SK-N-SH treated with all-trans-retinoic acid at 6 μM for 48 hours (cell line): ENCODE results near the gene AMZ1.

Experiments used
- ATAC-seq: fragments of 200-7000 bp; cut with Tn5 transposase; 3 replicates; pipeline ENCODE4 v1.9.1; 2020; ENCODE audit warnings: mild to moderate bottlenecking, moderate library complexity
- ARNTL ChIP-seq: fragments of 450-650 bp; formaldehyde crosslinking; IDR thresholded peaks from 2 replicates; pipeline ENCODE4 v1.5.0; 2020; ENCODE audit warnings: low read depth, mild to moderate bottlenecking, moderate library complexity, borderline replicate concordance
- BACH2 ChIP-seq: fragments of 250-450 bp; sonication (Bioruptor Pico); IDR thresholded peaks from 2 replicates; pipeline ENCODE4 v1.9.0; 2021; ENCODE audit warnings: mild to moderate bottlenecking, borderline replicate concordance
- CSDC2 ChIP-seq: fragments of 250-450 bp; sonication (Bioruptor Pico); IDR thresholded peaks from 2 replicates; pipeline ENCODE4 v1.5.0; 2020; ENCODE audit warnings: mild to moderate bottlenecking, moderate library complexity
- ESRRG ChIP-seq: fragments of 250-450 bp; sonication (Bioruptor Pico); IDR thresholded peaks from 2 replicates; pipeline ENCODE4 v1.6.1; 2021; ENCODE audit warnings: mild to moderate bottlenecking
- ISL1 ChIP-seq: fragments of 250-450 bp; sonication (Bioruptor Pico); IDR thresholded peaks from 2 replicates; pipeline ENCODE4 v2.1.2; 2022; ENCODE audit warnings: mild to moderate bottlenecking, moderate library complexity
- OSR1 ChIP-seq: fragments of 250-450 bp; sonication (Bioruptor Pico); IDR thresholded peaks from 2 replicates; pipeline ENCODE4 v1.8.0; 2022; ENCODE audit warnings: moderate library complexity, mild to moderate bottlenecking, inconsistent platforms
- RARB ChIP-seq: fragments of 250-450 bp; sonication (Bioruptor Pico); IDR thresholded peaks from 2 replicates; pipeline ENCODE4 v1.8.0; 2021; ENCODE audit warnings: mild to moderate bottlenecking, moderate library complexity
- SNAI2 ChIP-seq: fragments of 250-450 bp; sonication (Bioruptor Pico); IDR thresholded peaks from 2 replicates; pipeline ENCODE4 v1.5.0; 2020; ENCODE audit warnings: mild to moderate bottlenecking, moderate library complexity
- TOX ChIP-seq: fragments of 250-450 bp; sonication (Bioruptor Pico); IDR thresholded peaks from 2 replicates; pipeline ENCODE4 v1.8.0; 2021; ENCODE audit warnings: mild to moderate bottlenecking, moderate library complexity, borderline replicate concordance
- ZC3H10 ChIP-seq: fragments of 250-450 bp; sonication (Bioruptor Pico); IDR thresholded peaks from 2 replicates; pipeline ENCODE4 v1.5.1; 2021; ENCODE audit warnings: mild to moderate bottlenecking, moderate library complexity
- ZFP3 ChIP-seq: fragments of 250-450 bp; sonication (Bioruptor Pico); IDR thresholded peaks from 2 replicates; pipeline ENCODE4 v1.5.0; 2020; ENCODE audit warnings: mild to moderate bottlenecking, moderate library complexity
- ZFP30 ChIP-seq: fragments of 450-650 bp; formaldehyde crosslinking; IDR thresholded peaks from 2 replicates; pipeline ENCODE4 v1.5.0; 2022; ENCODE audit warnings: mild to moderate bottlenecking, moderate library complexity
- ZNF565 ChIP-seq: fragments of 450-650 bp; formaldehyde crosslinking; conservative IDR thresholded peaks from 2 replicates; pipeline ENCODE4 v1.5.0; 2020; ENCODE audit warnings: low read depth, mild to moderate bottlenecking, moderate library complexity
- ZNF70 ChIP-seq: fragments of 450-650 bp; formaldehyde crosslinking; IDR thresholded peaks from 2 replicates; pipeline ENCODE4 v1.5.0; 2020; ENCODE audit warnings: mild to moderate bottlenecking, moderate library complexity
- ZNF8 ChIP-seq: fragments of 450-650 bp; formaldehyde crosslinking; IDR thresholded peaks from 2 replicates; pipeline ENCODE4 v1.5.0; 2020; ENCODE audit warnings: mild to moderate bottlenecking, moderate library complexity
- TF ChIP-seq, protein P1 (sequence below): fragments of 250-450 bp; sonication (Bioruptor Pico); IDR thresholded peaks from 2 replicates; pipeline ENCODE4 v1.5.1; 2021; ENCODE audit warnings: mild to moderate bottlenecking, moderate library complexity
- TF ChIP-seq, protein P2 (sequence below): fragments of 250-450 bp; sonication (Bioruptor Pico); IDR thresholded peaks from 2 replicates; pipeline ENCODE4 v1.8.0; 2020; ENCODE audit warnings: mild to moderate bottlenecking, moderate library complexity, borderline replicate concordance
- TF ChIP-seq, protein P3 (sequence below): fragments of 250-450 bp; sonication (Bioruptor Pico); IDR thresholded peaks from 2 replicates; pipeline ENCODE4 v1.5.0; 2020; ENCODE audit warnings: mild to moderate bottlenecking, moderate library complexity
- TF ChIP-seq, protein P4 (sequence below): fragments of 250-450 bp; sonication (Bioruptor Pico); IDR thresholded peaks from 2 replicates; pipeline ENCODE4 v1.5.1; 2020; ENCODE audit warnings: low read depth, mild to moderate bottlenecking, moderate library complexity

The AMZ1 gene

DNA sequence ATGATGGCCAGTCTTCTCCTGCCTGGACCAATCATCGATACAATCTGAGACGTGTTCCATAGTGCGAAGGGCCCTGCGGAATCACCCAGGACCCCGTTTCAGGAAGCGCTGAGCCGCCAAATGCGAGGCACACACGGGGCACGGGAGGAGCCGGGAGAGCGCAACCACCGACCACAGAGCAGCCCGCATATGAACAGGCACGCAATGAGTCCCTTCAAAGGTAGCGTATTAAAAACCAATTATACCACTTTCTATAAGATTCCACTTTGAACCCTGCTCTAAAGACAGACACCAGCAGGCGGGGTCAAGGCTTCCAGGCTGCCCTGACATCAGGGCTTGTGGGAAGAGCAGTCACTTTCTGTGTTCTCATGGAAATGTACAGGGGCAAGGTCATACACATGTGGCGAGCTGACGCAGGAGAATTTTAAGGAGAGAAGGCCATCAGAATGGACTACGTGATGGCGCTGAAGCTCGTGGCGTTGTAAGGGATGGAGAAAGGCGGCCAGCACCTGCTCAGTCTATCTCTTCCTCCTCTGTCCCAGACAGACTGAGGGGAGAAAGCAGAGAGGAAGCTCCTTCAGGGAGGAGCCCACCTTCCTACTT, 46.2 kb downstream of the AMZ1 start:
- no peak for TF ChIP-seq ZFP3
- TF ChIP-seq ZFP30 (CRISPR knock-in tag), result no peak
- no peak for TF ChIP-seq ZNF565
- no peak for TF ChIP-seq ISL1
- no peak for TF ChIP-seq RARB (CRISPR knock-in tag)
- TF ChIP-seq ZNF8 (CRISPR knock-in tag), result no peak
- no peak for TF ChIP-seq TOX (CRISPR knock-in tag)
- TF ChIP-seq BACH2, result no peak
- TF ChIP-seq ESRRG, result no peak
- TF ChIP-seq ZNF70 (CRISPR knock-in tag), result no peak

DNA sequence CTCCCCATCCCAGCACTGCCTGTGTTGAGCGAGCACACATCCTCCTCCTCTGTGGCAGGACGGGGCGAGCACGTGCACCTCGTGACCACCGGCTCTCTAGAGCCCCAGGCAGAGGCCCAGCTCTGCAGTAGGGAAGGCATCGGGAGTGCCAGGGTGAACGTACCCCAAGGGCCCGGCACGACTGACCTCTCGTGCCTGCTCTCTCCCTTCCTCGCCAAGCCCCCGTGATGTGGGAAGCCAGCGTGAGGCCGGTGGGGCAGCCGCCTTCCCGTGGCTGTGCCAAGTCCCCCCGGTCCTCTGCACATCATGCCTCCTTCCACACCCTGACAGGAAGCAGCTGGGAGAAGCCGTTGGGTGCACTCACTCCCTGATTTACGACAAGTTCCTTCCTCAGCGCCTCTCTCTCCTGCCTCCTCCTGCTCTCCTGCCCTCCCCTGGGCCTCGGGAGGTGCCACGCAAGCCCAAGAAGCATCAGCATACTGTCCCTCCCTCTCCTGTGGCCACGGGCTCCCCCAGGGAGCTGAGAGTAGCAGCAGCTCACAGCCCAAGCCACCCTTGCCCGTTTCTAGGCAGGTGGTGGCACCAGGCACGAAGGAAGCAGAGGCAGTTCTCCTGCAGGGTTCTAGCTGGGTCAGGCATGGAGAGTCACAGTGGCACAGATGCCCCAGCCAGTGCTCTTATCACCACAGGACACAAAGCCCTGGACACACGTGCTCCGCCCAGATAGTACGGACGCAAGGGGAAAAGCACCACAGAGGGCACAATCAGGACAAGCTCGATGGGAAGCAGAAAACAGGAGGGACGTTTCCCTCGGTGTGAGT, 47.0 kb downstream of the AMZ1 start:
- TF ChIP-seq, protein P1, sequence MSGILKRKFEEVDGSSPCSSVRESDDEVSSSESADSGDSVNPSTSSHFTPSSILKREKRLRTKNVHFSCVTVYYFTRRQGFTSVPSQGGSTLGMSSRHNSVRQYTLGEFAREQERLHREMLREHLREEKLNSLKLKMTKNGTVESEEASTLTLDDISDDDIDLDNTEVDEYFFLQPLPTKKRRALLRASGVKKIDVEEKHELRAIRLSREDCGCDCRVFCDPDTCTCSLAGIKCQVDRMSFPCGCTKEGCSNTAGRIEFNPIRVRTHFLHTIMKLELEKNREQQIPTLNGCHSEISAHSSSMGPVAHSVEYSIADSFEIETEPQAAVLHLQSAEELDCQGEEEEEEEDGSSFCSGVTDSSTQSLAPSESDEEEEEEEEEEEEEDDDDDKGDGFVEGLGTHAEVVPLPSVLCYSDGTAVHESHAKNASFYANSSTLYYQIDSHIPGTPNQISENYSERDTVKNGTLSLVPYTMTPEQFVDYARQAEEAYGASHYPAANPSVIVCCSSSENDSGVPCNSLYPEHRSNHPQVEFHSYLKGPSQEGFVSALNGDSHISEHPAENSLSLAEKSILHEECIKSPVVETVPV (CRISPR knock-in tag), result no peak
- no peak for TF ChIP-seq ZFP30 (CRISPR knock-in tag)
- no peak for TF ChIP-seq ZNF70 (CRISPR knock-in tag)
- TF ChIP-seq, protein P2, sequence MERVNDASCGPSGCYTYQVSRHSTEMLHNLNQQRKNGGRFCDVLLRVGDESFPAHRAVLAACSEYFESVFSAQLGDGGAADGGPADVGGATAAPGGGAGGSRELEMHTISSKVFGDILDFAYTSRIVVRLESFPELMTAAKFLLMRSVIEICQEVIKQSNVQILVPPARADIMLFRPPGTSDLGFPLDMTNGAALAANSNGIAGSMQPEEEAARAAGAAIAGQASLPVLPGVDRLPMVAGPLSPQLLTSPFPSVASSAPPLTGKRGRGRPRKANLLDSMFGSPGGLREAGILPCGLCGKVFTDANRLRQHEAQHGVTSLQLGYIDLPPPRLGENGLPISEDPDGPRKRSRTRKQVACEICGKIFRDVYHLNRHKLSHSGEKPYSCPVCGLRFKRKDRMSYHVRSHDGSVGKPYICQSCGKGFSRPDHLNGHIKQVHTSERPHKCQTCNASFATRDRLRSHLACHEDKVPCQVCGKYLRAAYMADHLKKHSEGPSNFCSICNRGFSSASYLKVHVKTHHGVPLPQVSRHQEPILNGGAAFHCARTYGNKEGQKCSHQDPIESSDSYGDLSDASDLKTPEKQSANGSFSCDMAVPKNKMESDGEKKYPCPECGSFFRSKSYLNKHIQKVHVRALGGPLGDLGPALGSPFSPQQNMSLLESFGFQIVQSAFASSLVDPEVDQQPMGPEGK, result no peak
- TF ChIP-seq OSR1 (CRISPR knock-in tag), result no peak
- no peak for ATAC-seq

More for the DNA sequence above, 46.2 kb downstream of the AMZ1 start:
- no peak for ATAC-seq

DNA sequence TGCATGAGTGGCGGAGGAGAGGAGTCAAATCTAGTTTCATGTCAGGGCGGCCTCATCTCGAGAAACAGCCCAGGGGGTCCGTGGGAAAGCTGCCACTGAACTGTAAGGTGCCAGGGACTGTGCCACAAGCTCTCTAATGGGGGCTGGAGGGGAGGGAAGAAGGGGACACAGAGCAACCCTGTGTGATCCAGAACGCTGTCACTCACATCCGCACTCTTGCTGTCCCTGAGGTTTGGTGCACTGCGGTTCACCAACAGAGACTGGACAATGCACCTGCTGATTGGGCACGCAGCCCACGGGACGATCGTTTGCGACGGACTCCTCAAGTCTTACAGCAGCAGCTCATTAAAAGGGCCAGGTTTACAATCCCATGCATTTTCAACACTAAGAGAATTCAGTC, 47.7 kb downstream of the AMZ1 start:
- ATAC-seq, result no peak
- TF ChIP-seq ZC3H10 (CRISPR knock-in tag) (no peak), RARB (CRISPR knock-in tag) (no peak), ISL1 (no peak), ZFP3 (no peak), ZNF70 (CRISPR knock-in tag) (no peak), ARNTL (CRISPR knock-in tag) (no peak), BACH2 (no peak), ESRRG (no peak), ZNF8 (CRISPR knock-in tag) (no peak), CSDC2 (CRISPR knock-in tag) (no peak), SNAI2 (no peak)
- TF ChIP-seq, protein P2, result no peak
- TF ChIP-seq, protein P3, sequence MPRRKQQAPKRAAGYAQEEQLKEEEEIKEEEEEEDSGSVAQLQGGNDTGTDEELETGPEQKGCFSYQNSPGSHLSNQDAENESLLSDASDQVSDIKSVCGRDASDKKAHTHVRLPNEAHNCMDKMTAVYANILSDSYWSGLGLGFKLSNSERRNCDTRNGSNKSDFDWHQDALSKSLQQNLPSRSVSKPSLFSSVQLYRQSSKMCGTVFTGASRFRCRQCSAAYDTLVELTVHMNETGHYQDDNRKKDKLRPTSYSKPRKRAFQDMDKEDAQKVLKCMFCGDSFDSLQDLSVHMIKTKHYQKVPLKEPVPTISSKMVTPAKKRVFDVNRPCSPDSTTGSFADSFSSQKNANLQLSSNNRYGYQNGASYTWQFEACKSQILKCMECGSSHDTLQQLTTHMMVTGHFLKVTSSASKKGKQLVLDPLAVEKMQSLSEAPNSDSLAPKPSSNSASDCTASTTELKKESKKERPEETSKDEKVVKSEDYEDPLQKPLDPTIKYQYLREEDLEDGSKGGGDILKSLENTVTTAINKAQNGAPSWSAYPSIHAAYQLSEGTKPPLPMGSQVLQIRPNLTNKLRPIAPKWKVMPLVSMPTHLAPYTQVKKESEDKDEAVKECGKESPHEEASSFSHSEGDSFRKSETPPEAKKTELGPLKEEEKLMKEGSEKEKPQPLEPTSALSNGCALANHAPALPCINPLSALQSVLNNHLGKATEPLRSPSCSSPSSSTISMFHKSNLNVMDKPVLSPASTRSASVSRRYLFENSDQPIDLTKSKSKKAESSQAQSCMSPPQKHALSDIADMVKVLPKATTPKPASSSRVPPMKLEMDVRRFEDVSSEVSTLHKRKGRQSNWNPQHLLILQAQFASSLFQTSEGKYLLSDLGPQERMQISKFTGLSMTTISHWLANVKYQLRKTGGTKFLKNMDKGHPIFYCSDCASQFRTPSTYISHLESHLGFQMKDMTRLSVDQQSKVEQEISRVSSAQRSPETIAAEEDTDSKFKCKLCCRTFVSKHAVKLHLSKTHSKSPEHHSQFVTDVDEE, result no peak
- TF ChIP-seq, protein P1 (CRISPR knock-in tag), result no peak
- TF ChIP-seq, protein P4, sequence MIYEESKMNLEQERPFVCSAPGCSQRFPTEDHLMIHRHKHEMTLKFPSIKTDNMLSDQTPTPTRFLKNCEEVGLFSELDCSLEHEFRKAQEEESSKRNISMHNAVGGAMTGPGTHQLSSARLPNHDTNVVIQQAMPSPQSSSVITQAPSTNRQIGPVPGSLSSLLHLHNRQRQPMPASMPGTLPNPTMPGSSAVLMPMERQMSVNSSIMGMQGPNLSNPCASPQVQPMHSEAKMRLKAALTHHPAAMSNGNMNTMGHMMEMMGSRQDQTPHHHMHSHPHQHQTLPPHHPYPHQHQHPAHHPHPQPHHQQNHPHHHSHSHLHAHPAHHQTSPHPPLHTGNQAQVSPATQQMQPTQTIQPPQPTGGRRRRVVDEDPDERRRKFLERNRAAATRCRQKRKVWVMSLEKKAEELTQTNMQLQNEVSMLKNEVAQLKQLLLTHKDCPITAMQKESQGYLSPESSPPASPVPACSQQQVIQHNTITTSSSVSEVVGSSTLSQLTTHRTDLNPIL (CRISPR knock-in tag), result no peak
- TF ChIP-seq, all 23 proteins: peak for 0
